K562 (cell line): ENCODE data around the gene RBMX2. TPM values are rescaled to one million over a fixed set of nuclear protein-coding genes. Genes with fewer than 3 reads are reported as not detected.

Source experiments
- ATF6 ChIP-seq: sonication (generic); formaldehyde crosslinking; IDR thresholded peaks from 2 replicates; pipeline ENCODE4 v1.4.0; 2020; ENCODE audit warnings: mild to moderate bottlenecking, missing genetic modification reagents
- DNMT1 ChIP-seq: fragments of 450-650 bp; IDR thresholded peaks from 2 replicates; pipeline ENCODE4 v1.6.1; 2016; ENCODE audit warnings: antibody characterized with exemption, mild to moderate bottlenecking
- E2F5 ChIP-seq: sonication (generic); formaldehyde crosslinking; IDR thresholded peaks from 2 replicates; pipeline ENCODE4 v1.8.0; 2022; ENCODE audit warnings: mild to moderate bottlenecking, missing genetic modification reagents
- EGR1 ChIP-seq: fragments of 450-650 bp; conservative IDR thresholded peaks from 2 replicates; pipeline ENCODE4 v1.6.1; 2017; ENCODE audit warnings: mild to moderate bottlenecking
- FOXA1 ChIP-seq: fragments of 450-650 bp; IDR thresholded peaks from 2 replicates; pipeline ENCODE4 v1.6.1; 2016; ENCODE audit warnings: mild to moderate bottlenecking, borderline replicate concordance
- GABPB2 ChIP-seq: fragments of 250-450 bp; sonication (Bioruptor Pico); conservative IDR thresholded peaks from 2 replicates; pipeline ENCODE4 v1.5.1; 2021; ENCODE audit warnings: mild to moderate bottlenecking
- GATAD2A ChIP-seq: fragments of 450-650 bp; IDR thresholded peaks from 2 replicates; pipeline ENCODE4 v1.6.1; 2017
- HCFC1 ChIP-seq: IDR thresholded peaks from 2 replicates; pipeline ENCODE4 v1.6.1; 2012; ENCODE audit warnings: low read depth, low read length, improper control_type of control experiment
- HMBOX1 ChIP-seq: sonication (generic); IDR thresholded peaks from 2 replicates; pipeline ENCODE4 v1.6.1; 2016
- KDM1A ChIP-seq, 2 experiments: fragments of 450-650 bp; IDR thresholded peaks; 2 replicates each; pipeline ENCODE4 v1.6.1; 2016; ENCODE audit warnings: mild to moderate bottlenecking in 2 of 2
- PHF8 ChIP-seq: fragments of 200-600 bp; sonication (generic); IDR thresholded peaks from 2 replicates; pipeline ENCODE4 v1.6.1; 2012; ENCODE audit warnings: mixed run types, mild to moderate bottlenecking, inconsistent platforms, low read length, moderate library complexity, borderline replicate concordance
- RHOXF2B ChIP-seq: fragments of 250-450 bp; sonication (Bioruptor Pico); conservative IDR thresholded peaks from 2 replicates; pipeline ENCODE4 v1.5.1; 2021
- SFPQ ChIP-seq: fragments of 200-400 bp; formaldehyde crosslinking; IDR thresholded peaks from 2 replicates; pipeline ENCODE4 v1.6.1; 2017; ENCODE audit warnings: mild to moderate bottlenecking, low read depth, low read length, moderate library complexity
- SMAD4 ChIP-seq: fragments of 250-450 bp; sonication (Bioruptor Pico); conservative IDR thresholded peaks from 2 replicates; pipeline ENCODE4 v1.8.0; 2021; ENCODE audit warnings: inconsistent platforms, mild to moderate bottlenecking, moderate library complexity
- SNAPC5 ChIP-seq: fragments of 250-450 bp; sonication (Bioruptor Pico); IDR thresholded peaks from 2 replicates; pipeline ENCODE4 v1.8.0; 2021; ENCODE audit warnings: moderate library complexity, mild to moderate bottlenecking, inconsistent platforms
- TEAD4 ChIP-seq, 2 experiments: sonication (generic) in 1 of 2; formaldehyde crosslinking in 1 of 2; IDR thresholded peaks; 2 replicates each; pipeline versions ENCODE4 v1.6.1 to v1.8.0; 2012 to 2022; ENCODE audit warnings: borderline replicate concordance in 1 of 2, inconsistent platforms in 1 of 2, low read length in 1 of 2, mild to moderate bottlenecking in 1 of 2, missing genetic modification reagents in 1 of 2
- TRIM24 ChIP-seq, 2 experiments: fragments of 450-650 bp; IDR thresholded peaks; 2 replicates each; pipeline ENCODE4 v1.6.1; 2016
- XRCC3 ChIP-seq: fragments of 450-650 bp; IDR thresholded peaks from 2 replicates; pipeline ENCODE4 v1.6.1; 2017; ENCODE audit warnings: mild to moderate bottlenecking, moderate library complexity
- ZBTB1 ChIP-seq: sonication (generic); formaldehyde crosslinking; IDR thresholded peaks from 2 replicates; pipeline ENCODE4 v1.8.1; 2023; ENCODE audit warnings: missing genetic modification reagents, low read depth, mild to moderate bottlenecking, borderline replicate concordance
- ZBTB8A ChIP-seq: fragments of 450-650 bp; IDR thresholded peaks from 2 replicates; pipeline ENCODE4 v1.6.1; 2018; ENCODE audit warnings: mild to moderate bottlenecking, moderate library complexity; ENCODE audit not compliant: partially characterized antibody
- ZNF121 ChIP-seq: sonication (generic); formaldehyde crosslinking; conservative IDR thresholded peaks from 2 replicates; pipeline ENCODE4 v1.8.0; 2022; ENCODE audit warnings: missing genetic modification reagents
- ZNF197 ChIP-seq: fragments of 200-800 bp; sonication (Bioruptor generic); IDR thresholded peaks from 2 replicates; pipeline ENCODE4 v1.6.1; 2016; ENCODE audit warnings: low read depth, missing genetic modification characterization, missing compliant biosample characterization
- polyA plus RNA-seq, 8 experiments: library from polyadenylated mRNA; depleted of rRNA in 4 of 8; stranded (reverse) in 5 of 8; unstranded in 3 of 8; fragments of >200 nt; fragmentation: Nextera tagmentation in 2 of 8; fragmentation: Illumina TruSeq in 1 of 8; extraction: Ambion mirVana in 2 of 8; extraction: Trizol in 1 of 8; gene quantifications; 2 replicates each; pipeline versions ENCODE4 v1.2.1 to v1.2.3, GENCODE V29; 2011 to 2014; ENCODE audit warnings: inconsistent platforms in 1 of 8, missing spikeins in 1 of 8
- total RNA-seq, 7 experiments: library from RNA; depleted of rRNA in 6 of 7; stranded (reverse); fragments of >200 nt in 6 of 7; fragmentation: Illumina TruSeq in 2 of 7; extraction: Trizol in 2 of 7; gene quantifications; 2 replicates each; pipeline versions ENCODE4 v1.2.1 to v1.2.3, GENCODE V29; 2011 to 2021; ENCODE audit warnings: low replicate concordance in 1 of 7
- TF ChIP-seq, protein P1 (sequence below): fragments of 450-650 bp; IDR thresholded peaks from 2 replicates; pipeline ENCODE4 v1.6.1; 2016; ENCODE audit warnings: low read depth, mild to moderate bottlenecking, moderate library complexity

RBMX2 gene
- total and polyA plus RNA-seq, 9 of the 15 experiments (the other 6 are each of a cell fraction or from before 2014, with no cell fraction given), result 27.2 to 62.5 (median 54.1) TPM

- TF ChIP-seq SNAPC5 (CRISPR knock-in tag) (no peak), ZBTB8A (no peak), EGR1 (no peak), HMBOX1 (no peak), GATAD2A (no peak), ZBTB1 (CRISPR knock-in tag) (no peak), SMAD4 (no peak), KDM1A (IDR thresholded peaks at IDR 0.05) (no peak), TRIM24 (IDR thresholded peaks at IDR 0.05) (no peak), ZNF197 (no peak), ZNF121 (CRISPR knock-in tag) (no peak), E2F5 (no peak), SFPQ (no peak), FOXA1 (no peak), HCFC1 (no peak), ATF6 (CRISPR knock-in tag) (no peak), XRCC3 (no peak), RHOXF2B (CRISPR knock-in tag) (no peak), DNMT1 (no peak), PHF8 (peak; percentile 85; the same call in 1 of the 2 replicates), GABPB2 (CRISPR knock-in tag) (no peak), TEAD4 (IDR thresholded peaks at IDR 0.05; ENCODE audit: low read length) (no peak), TEAD4 (CRISPR knock-in tag; IDR thresholded peaks at IDR 0.05; ENCODE audit: borderline replicate concordance) (no peak)
- TF ChIP-seq, protein P1, sequence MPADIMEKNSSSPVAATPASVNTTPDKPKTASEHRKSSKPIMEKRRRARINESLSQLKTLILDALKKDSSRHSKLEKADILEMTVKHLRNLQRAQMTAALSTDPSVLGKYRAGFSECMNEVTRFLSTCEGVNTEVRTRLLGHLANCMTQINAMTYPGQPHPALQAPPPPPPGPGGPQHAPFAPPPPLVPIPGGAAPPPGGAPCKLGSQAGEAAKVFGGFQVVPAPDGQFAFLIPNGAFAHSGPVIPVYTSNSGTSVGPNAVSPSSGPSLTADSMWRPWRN, result no peak
Measured at GRCh38 chrX:130401415-130402207, at the start of gene RBMX2 (continued).
